Transverse colon (tissue), 4 donors: ENCODE results near the gene CLDN34. TPM values are rescaled to one million over a fixed set of nuclear protein-coding genes. Genes with fewer than 3 reads are reported as not detected.

ENCODE experiments used
- DNase-seq: peaks from one replicate; pipeline ENCODE4 v3.0.0-alpha.2; 2019
- H3K27ac ChIP-seq, 4 donors: fragments of 200-600 bp; sonication (generic); 2 replicates each; pipeline ENCODE4 v1.5.1; 2016 to 2018; ENCODE audit warnings: inconsistent platforms in 4 of 4
- H3K27me3 ChIP-seq: fragments of 200-600 bp; sonication (generic); 2 replicates; pipeline ENCODE4 v1.5.1; 2017; ENCODE audit warnings: inconsistent platforms
- H3K36me3 ChIP-seq, 4 donors: fragments of 200-600 bp; sonication (generic); 2 replicates each; pipeline ENCODE4 v1.5.1; 2017 to 2019; ENCODE audit warnings: inconsistent platforms in 4 of 4
- H3K4me1 ChIP-seq, 4 donors: fragments of 200-600 bp; sonication (generic); 2 replicates each; pipeline ENCODE4 v1.5.1; 2017 to 2020; ENCODE audit warnings: inconsistent platforms in 4 of 4
- H3K4me3 ChIP-seq, 4 donors: fragments of 200-600 bp; sonication (generic); 1 replicate in 1 of 4; 2 replicates in 3 of 4; pipeline versions ENCODE4 v1.5.1 to v1.6.1; 2017 to 2019; ENCODE audit warnings: inconsistent platforms in 4 of 4
- H3K9me3 ChIP-seq, 2 donors: fragments of 200-600 bp; sonication (generic); 2 replicates each; pipeline ENCODE4 v1.5.1; 2017 to 2019; ENCODE audit warnings: inconsistent platforms in 2 of 2
- CTCF ChIP-seq, 5 experiments: fragments of 200-600 bp in 3 of 5; fragments of 450-650 bp in 2 of 5; sonication (generic) in 3 of 5; IDR thresholded peaks; 1 replicate in 2 of 5; 2 replicates in 3 of 5; pipeline ENCODE4 v1.5.1; 2016 to 2017; ENCODE audit warnings: antibody characterized with exemption in 5 of 5, inconsistent platforms in 3 of 5, mild to moderate bottlenecking in 2 of 5, moderate library complexity in 1 of 5
- EP300 ChIP-seq: sonication (generic); formaldehyde crosslinking; IDR thresholded peaks from one replicate; pipeline ENCODE4 v1.6.1; 2017; ENCODE audit warnings: antibody characterized with exemption, low read depth
- POLR2A ChIP-seq: fragments of 450-650 bp; IDR thresholded peaks from one replicate; pipeline ENCODE4 v1.6.1; 2016; ENCODE audit warnings: antibody characterized with exemption, mild to moderate bottlenecking, moderate library complexity
- POLR2AphosphoS5 ChIP-seq, 3 donors: sonication (generic); formaldehyde crosslinking; IDR thresholded peaks; one replicate each; pipeline ENCODE4 v1.6.1; 2016; ENCODE audit warnings: antibody characterized with exemption in 3 of 3
- WGBS, 2 donors: methylation state at CpG; one replicate each; pipeline ENCODE4 v1.1.5; 2018; ENCODE audit warnings: low coverage in 1 of 2; 5-methylcytosine and 5-hydroxymethylcytosine counted together
- in situ Hi-C, 4 donors: fragments of 200-750 bp; cut with MboI; loops; one replicate each; pipeline versions ENCODE4 v1.15.0 to v1.15.1; 2017; ENCODE audit warnings: low sequenced_read_pairs in 3 of 4, low pct_ligation_motif_present in 1 of 4, low pct_unique_long_range_greater_than_20kb in 1 of 4
- intact Hi-C: fragments of 100-400 bp; cut with DNase I; formaldehyde crosslinking; loops from one replicate; pipeline ENCODE4 v1.15.1; 2023; ENCODE audit warnings: low total_unique reads
- total RNA-seq, 4 donors: library from RNA; depleted of rRNA; stranded (reverse); fragments of >200 nt; gene quantifications; one replicate each; pipeline ENCODE4 v1.1.0, GENCODE V29; 2016

Gene CLDN34, protein sequence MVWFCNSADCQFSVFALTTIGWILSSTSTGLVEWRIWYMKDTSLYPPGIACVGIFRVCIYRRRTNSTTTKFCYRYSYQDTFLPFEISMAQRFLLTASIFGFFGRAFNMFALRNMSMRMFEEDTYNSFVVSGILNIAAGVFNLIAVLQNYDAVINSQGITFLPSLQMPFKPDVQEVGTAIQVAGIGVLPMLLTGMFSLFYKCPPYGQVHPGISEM
- total RNA-seq: under 1 TPM in 1 of 4 donors, not detected in 3; 0.82 TPM

DNA sequence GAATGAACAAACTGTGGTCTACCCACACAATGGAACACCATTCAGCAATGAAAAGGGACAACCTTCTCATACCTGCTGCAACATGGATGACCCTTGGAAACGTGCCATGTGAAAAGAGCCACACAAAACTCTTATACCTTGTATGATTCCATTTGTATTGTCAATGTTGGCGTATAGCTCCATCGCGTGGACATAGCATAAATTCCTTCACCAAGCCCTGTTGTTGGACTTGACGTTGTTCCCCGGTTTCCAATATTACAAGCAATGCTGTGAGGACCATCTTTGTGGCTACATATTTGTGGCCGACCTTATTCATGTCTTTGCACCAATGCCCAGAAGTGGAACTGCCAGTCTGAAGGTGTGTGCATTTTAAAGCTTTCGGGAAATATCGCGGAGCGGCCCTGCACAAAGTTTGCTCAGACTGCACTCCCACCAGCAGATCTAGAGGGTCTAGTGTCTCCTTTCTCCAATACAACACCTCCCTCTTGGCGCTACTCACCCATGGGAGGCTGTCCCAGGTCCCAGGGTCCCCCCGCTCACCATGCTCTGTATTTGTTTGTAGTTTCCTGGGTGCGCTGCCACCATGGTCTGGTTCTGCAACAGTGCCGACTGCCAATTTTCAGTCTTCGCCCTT, at the start of gene CLDN34:
TSS of gene CLDN34 (plus strand) at position 584 of the 634 bp plus-strand sequence. CDS start at position 584, 0 bp downstream.
- no peak for DNase-seq
- no peak for TF ChIP-seq POLR2AphosphoS5 (IDR thresholded peaks at IDR 0.05)
- TF ChIP-seq CTCF (IDR thresholded peaks at IDR 0.05): no peak
- TF ChIP-seq POLR2A: no peak
- TF ChIP-seq EP300: no peak
- Histone ChIP-seq H3K4me3 (no peak within 1 kb of the TSS), H3K27me3 (no peaks in the 10 kb centered on the region), H3K4me1 (no peaks in the 10 kb centered on the region), H3K36me3 (no peaks in the 10 kb centered on the region), H3K9me3 (no peaks in the 10 kb centered on the region), H3K27ac (no peak within 1 kb of the TSS)
- WGBS, 2 donors: 73 to 87% methylated on average over 4 to 16 of the region's 16 CpGs
- intact Hi-C loops (no loop called here), in situ Hi-C loops (no loop called here)

GRCh38 chrX:9917861-9918260, 49.3 kb upstream of the CLDN34 start:
- H3K4me1 ChIP-seq: no peaks in the 10 kb centered on the region
- no peak for TF ChIP-seq EP300
- TF ChIP-seq CTCF (IDR thresholded peaks at IDR 0.05): no peak
- no peak for TF ChIP-seq POLR2AphosphoS5 (IDR thresholded peaks at IDR 0.05)
- TF ChIP-seq POLR2A: no peak
- no peaks in the 10 kb centered on the region for H3K36me3 ChIP-seq
- no peak for DNase-seq
- in situ Hi-C loops (no loop called here), intact Hi-C loops (no loop called here)
- no peaks in the 10 kb centered on the region for H3K27me3 ChIP-seq
- 74% methylated on average over 5 of the region's 5 CpGs; no CpG with 5 or more reads in 1 of the 2 donors for WGBS, 2 donors
- no peaks in the 10 kb centered on the region for H3K9me3 ChIP-seq
- no peak overlapping the region for H3K27ac ChIP-seq
- no peak overlapping the region for H3K4me3 ChIP-seq

- H3K4me3 ChIP-seq: no peak overlapping the region
- H3K36me3 ChIP-seq: no peaks in the 10 kb centered on the region
- H3K4me1 ChIP-seq: no peaks in the 10 kb centered on the region
- DNase-seq: no peak
- H3K9me3 ChIP-seq: no peaks in the 10 kb centered on the region
- intact Hi-C loops (no loop called here), in situ Hi-C loops (no loop called here)
- TF ChIP-seq EP300: no peak
- TF ChIP-seq POLR2A: no peak
- TF ChIP-seq POLR2AphosphoS5 (IDR thresholded peaks at IDR 0.05): no peak
- no peak for TF ChIP-seq CTCF (IDR thresholded peaks at IDR 0.05)
- H3K27me3 ChIP-seq: no peaks in the 10 kb centered on the region
- H3K27ac ChIP-seq: no peak overlapping the region
- 63 to 69% methylated on average over 2 to 3 of the region's 3 CpGs for WGBS, 2 donors
These were observed 47.5 kb upstream of the CLDN34 start for GRCh38 chrX:9919632-9920172.

- no peaks in the 10 kb centered on the region for H3K9me3 ChIP-seq
- in situ Hi-C loops: no loop called here
- H3K4me3 ChIP-seq: no peak overlapping the region
- no peak for TF ChIP-seq EP300
- no peak for TF ChIP-seq POLR2AphosphoS5 (IDR thresholded peaks at IDR 0.05)
- TF ChIP-seq POLR2A: no peak
- TF ChIP-seq CTCF (IDR thresholded peaks at IDR 0.05): no peak
- H3K27ac ChIP-seq: no peak overlapping the region
- no peaks in the 10 kb centered on the region for H3K36me3 ChIP-seq
- 83 to 97% methylated on average over 4 to 5 of the region's 5 CpGs for WGBS, 2 donors
- H3K27me3 ChIP-seq: no peaks in the 10 kb centered on the region
- H3K4me1 ChIP-seq: no peaks in the 10 kb centered on the region
- no peak for DNase-seq
- intact Hi-C loops: no loop called here
These were observed 45.8 kb upstream of the CLDN34 start for GRCh38 chrX:9921407-9921806.
